KG1 (cell line): ENCODE data around the gene C9orf153.
"Not testable (repeated sequence)": the region's sequence is repeated elsewhere in the genome, so short reads cannot be mapped to it uniquely, and the experiment has no call there.

Experiments used
- DNase-seq: peaks from one replicate; lab custom pipeline; 2025; lab: John Stamatoyannopoulos, UW

Gene C9orf153

DNA sequence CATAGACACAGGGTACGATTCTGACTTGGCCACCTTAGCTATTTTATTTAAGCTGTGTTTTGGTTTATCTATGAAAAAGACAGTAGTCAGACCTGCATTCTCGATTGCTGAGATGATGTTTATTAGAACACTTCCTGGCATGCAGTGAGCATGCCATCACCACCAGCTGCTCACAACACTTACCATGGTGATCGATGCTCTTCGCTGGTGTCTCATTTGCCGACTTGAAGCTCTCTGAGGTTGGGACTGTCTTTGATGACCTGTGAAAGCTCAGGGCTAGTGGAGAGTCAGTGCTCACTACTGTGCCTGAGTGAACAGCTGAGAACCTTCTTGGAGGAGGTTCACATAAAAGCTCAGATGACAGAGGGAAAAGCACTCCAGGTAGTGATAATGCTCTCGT, 4.4 kb upstream of the C9orf153 start:
- no peak for DNase-seq

DNA sequence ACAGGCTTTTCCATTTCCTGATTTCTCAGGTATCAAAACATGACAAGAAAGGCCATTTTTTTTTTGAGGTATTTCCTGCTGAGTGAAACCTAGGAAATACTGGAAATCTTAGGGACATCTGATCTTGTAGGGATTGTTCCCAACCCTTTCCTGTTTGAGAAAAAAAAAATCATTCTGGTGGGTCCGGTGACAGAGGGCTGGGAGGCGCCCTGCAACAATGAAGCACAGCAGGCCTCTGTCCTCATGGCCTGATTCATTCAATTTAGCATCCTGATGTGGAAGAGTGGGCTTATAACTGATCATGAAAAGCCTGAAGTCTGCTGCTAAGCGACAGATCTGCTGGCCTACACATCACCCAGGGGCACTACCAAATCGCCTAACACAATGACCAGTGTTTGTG, 3.0 kb upstream of the C9orf153 start:
- DNase-seq = no peak

DNA sequence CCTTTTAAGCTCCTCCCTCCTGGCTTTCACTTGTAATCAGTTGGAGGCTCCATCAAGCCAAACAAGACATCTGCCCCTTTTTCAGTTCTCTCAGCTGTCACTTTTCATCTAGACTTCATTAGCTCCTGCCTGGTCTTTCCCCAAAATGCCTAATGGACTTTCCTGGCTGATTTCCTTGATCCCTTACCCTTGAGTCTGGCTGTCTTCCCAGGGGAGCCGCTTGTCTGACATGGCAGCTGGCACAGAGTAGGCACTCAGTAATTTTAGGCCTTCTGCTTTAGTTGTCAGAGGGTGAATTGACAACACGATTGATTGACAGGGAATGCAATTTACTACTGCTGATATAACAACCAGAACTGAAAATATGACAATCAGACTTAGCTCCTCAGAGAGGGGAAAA, 2.1 kb downstream of the C9orf153 start:
- no peak for DNase-seq

DNA sequence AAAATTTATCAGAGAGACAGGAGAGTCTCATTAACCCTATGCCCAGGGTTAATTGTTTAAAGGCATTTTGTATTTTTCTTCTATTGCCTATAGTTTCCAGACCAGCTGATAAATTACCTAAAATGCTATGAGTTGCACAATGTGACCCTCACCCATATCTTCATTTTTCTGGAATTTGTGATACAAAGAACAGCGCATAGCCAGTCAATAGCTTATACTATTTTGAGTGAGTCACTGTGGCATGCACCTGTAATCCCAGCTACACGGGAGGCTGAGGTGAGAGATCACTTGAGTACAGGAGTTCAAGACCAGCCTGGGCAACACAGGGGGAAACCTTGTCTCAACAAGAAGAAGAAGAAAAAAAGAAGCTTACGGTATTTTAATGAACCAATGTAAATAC, 2.8 kb downstream of the C9orf153 start:
- DNase-seq = no peak

DNA sequence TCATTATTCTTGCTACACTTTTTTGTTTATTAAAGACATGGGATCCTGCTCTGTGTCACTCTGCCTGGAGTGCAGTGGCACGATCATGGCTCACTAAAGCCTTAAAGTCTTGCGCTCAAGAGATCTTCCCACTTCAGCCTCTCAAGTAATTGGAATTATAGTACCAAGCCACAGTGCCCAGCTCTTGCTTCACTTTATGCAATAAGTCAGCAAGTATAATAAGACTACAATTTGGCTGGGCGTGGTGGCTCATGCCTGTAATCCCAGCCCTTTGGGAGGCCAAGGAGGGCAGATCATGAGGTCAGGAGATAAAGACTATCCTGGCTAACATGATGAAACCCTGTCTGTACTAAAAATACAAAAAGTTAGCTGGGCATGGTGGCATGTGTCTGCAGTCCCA, 5.9 kb downstream of the C9orf153 start:
- DNase-seq = no peak

DNA sequence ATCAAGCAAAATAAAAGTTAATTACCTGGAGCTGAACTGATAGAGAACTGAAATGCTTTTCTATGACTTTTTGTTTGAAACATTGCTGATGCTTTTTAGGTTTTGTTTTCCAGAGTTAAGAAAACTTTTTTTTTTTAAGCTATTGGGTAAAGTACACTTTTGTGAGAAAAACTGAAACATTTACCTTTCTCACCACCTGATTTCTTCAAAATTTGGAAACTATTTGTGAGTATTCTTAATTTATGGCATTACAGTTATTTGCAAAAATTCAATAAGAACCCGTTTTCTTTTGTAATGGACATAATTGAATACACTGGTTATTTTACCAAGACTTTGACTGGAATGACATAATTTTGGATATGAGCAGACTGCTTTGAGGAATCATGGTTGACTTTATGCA, 6.6 kb downstream of the C9orf153 start:
- DNase-seq = no peak

DNA sequence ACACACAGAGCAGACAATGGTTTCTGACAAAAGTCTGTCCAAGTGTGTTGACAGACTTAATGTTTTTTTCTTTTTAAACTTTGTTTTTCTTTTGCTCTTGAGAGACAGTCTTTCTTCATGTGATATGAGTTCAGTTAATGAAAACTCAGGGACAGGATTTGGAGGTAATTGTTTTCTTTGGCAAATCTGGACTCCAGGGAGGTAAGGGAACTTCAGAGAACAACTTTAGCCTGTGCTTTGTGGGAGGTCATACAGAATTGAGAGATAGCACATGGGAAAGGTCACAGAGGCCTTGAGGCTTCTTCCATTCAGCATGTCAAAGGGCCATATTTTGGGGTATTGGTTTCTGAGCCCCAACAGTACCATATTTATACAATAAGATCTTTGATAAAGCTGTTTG, 9.3 kb downstream of the C9orf153 start:
- DNase-seq = no peak

DNA sequence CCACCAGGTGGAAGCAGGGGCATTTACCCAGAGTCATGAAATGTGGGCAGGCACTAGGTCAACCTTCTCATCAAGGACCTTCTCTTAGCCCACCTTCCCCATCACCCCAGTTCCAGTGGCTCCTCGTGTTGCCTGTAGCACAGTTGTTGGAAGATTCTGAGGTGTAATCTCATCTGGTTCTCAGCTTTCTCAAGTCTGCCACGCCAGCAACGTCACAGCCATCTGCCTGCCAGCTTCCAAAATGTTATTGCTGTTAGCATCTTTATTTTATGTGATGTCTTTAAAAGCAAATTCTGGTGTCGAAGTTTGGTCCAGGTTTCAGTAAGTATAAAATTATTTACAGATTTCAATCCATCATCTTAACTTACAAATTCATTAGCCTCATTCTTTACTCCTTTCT, 10.7 kb downstream of the C9orf153 start:
- DNase-seq = no peak

DNA sequence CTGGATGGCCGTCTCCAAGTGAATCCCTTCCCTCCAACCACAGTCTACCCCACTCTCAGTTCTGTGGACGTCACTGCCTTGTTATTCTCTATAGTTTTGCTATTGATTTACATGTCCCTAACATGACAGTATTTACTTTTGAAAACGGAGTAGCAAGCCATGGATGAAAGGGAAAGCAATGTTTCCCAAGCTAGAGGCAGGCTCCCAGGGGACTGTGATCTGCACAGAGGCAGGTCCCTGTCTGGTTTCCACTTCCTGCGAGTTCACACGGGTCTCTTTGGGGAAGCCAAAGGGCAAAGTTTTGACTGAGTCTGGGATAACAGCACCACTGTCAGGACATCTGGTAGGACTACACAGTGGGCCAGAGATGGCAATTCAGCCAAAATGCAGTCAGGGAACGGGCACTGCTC, 12.7 kb downstream of the C9orf153 start:
- no peak for DNase-seq

DNA sequence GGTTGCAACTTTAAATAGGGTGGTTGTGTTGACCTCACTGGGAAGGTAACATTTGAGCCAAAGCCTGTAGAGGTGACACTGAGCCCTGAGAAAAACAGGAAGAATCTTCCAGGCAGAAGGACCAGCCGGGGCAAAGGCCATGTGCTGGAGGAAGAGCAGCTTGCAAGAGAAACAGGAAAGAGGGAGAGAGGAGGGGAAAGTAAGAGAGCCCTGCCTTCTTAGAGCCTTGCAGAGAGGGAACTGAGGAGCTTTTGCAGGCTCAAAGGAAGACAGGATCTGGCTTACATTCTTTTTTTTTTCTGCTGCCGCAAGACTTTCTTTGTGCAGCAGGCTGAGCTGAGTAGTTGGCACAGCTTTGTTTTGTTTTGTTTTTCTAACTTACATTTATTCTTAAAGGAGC, 17.4 kb downstream of the C9orf153 start:
- DNase-seq = no peak

DNA sequence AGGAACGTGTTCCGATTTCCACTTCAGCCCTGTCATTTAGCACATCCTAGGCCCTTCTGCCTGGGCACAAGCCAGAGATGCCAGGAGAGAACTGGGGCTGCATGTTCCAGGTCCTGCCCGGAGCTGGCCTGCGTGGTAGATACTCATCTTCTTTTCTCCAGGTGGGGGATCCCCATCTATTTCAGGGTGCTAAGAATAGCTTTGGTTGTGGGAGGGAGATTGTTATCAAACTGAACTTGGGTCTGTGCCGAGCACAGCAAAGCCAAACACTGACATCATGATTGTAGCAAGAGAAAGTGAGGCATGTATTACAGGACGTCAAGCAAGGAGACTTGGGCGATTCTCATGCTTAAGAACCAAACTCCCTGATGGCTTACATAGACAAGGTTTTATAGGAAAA, 18.2 kb downstream of the C9orf153 start:
- DNase-seq = no peak

DNA sequence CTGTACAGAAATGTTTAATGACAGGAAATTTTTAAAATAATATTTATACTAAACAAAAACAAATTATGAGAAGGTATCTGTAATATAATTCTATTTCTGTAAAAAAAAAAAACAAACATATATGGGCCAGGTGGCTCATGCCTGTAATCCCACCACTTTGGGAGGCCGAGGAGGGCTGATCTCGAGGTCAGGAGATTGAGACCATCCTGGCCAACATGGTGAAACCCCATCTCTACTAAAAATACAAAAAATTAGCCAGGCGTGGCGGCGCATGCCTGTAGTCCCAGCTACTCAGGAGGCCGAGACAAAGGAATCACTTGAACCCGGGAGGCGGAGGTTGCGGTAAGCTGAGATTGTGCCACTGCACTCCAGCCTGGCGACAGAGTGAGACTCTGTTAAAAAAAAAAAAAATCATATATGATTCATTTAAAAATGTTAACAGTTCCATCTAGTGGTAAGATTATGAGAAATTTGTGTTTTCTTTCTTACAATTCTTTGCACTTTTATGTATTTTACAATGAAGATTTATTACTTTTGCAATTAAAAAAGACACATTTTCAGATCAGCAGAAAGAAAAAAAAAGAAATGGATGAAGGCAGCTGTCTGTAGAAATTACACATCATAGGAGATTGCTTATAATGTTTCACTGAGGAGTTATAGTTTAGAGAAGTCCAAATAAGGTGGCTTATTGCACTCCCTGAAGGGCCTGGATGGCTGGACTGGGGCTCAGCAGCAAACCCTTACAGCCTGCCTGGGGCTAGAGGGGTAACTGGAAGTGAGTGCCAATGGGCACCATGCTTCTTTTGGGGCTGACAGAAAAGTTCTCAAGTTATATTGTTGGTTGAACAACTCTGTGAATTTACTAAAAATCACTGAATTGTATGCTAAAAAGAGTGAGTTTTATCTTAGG, 20.3 kb downstream of the C9orf153 start:
- DNase-seq = no peak

DNA sequence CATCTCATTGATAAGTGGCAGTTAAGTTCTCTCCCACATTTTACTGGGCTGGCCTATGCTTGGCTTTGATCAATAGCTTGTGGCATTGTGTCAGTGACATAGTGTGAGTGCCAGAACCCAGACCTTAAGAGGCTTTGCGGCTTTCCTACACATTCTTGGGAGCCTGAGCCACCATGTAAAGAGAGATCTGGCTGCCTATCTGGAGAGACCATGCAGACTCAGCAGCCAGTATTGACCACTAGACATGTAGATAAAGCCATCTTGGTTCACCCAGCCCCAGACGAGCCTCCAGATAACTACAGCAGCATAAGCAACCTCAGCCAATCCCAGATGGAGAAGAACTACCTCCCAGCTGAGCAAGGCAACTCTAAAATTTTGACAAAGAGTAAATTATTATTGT, 28.6 kb downstream of the C9orf153 start:
- no peak for DNase-seq

DNA sequence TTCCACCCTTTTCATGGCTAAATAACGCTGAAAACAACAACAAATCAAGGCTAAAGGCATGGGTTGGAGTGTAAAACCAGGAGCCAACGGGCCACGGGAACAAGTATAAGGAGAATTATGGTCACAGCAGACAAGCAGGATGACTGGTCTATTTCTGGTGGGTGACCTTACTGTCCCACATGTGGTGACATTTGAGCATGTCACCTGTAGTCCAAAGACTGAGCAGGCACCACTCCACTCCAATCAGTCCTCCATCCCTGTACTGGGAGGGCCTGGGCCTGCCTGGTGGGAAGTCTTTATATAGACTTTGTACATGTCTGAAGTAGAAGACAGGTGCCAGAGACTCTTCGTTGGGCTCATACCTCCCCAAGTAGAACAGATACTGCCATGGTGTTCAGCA, 36.8 kb downstream of the C9orf153 start:
- DNase-seq = no peak

DNA sequence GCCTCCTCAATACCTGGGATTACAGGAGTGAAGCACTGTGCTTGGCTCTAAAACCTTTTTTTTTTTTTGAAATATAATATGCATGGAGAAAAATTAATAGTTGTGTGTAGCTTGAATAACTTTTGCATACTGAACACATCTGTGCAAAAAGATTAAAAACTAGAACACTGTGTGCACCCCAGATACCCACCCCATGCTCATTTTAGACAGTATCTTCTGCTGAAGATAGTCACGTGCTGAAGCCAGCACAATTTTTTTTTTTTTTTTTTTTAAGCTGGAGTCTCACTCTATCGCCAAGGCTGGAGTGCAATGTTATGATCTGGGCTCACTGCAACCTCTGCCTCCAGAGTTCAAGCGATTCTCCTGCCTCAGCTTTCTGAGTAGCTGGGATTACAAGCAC, 39.9 kb downstream of the C9orf153 start:
- DNase-seq = no peak

DNA sequence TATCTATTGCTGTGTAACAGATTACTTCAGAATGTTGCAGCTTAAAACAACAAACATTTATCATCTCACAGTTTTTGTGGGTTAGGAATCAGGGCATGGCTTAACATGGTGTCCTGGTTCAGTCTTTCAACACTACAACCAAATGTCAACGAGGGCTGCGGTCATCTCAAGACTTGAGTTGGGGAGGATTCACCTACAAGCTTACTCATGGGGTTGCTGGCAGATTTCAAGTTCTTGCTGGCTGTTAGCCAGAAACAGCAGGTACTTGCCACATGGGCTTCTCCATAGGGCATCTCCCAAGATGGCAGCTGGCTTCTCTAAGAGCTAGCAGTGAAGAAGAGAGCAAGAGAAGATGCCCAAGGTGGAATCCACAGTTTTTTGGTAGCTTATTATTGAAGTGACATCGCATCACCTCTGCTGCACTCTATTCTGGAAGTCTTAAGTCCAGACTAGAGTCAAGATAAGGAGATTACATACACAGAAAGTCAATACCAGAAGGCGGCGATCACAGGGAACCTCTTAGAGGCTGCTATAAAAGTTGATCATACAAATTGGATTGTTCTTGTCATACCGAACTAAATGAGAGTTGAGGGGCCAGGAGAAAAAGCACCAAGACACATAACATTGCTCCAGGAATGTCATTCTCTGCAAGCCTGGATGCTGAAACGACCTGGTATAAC, 42.2 kb downstream of the C9orf153 start:
- DNase-seq = no peak

DNA sequence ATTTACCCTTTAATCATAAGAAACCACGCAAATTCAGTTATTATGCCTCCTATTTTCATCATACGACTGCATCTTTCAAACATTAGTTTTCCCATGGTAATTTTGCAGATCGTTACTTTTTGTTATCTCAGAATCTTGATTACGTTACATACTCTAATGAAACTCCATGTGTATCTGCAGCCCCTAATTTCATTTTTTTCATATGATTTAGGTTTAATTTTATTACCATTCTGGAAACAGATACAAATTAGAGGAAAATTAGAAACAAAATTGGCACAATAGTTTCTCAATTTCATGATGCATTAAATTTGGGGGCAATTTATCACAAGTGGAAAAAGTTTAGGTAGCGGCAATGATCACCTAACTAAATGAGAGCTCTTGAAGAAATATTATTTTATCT, 52.3 kb downstream of the C9orf153 start:
- DNase-seq = no peak

DNA sequence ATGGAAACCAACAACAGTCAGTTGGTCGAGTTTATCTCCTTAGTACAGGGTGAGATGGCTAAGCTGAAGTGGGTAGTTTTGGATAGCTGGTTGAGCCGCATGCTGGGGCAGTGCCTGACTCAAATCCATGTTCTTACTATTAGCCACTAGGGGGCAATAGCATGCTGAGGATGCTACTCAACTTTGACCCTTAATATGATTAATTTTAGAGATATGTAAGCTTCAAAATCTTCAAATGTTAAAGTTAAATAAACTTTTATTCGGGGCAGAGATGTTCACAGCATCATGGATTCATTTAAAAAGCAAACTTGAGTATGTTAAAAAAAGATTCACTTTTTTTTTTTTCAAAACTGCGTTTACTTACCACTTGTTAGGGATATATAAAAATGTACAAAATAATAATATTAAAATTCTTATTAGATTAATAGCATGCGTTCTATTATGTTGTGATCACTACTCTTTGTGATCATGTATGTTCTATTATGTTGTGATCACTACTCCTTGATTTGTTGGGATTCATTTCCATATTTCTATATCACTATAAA, 57.0 kb downstream of the C9orf153 start:
- no peak for DNase-seq

DNA sequence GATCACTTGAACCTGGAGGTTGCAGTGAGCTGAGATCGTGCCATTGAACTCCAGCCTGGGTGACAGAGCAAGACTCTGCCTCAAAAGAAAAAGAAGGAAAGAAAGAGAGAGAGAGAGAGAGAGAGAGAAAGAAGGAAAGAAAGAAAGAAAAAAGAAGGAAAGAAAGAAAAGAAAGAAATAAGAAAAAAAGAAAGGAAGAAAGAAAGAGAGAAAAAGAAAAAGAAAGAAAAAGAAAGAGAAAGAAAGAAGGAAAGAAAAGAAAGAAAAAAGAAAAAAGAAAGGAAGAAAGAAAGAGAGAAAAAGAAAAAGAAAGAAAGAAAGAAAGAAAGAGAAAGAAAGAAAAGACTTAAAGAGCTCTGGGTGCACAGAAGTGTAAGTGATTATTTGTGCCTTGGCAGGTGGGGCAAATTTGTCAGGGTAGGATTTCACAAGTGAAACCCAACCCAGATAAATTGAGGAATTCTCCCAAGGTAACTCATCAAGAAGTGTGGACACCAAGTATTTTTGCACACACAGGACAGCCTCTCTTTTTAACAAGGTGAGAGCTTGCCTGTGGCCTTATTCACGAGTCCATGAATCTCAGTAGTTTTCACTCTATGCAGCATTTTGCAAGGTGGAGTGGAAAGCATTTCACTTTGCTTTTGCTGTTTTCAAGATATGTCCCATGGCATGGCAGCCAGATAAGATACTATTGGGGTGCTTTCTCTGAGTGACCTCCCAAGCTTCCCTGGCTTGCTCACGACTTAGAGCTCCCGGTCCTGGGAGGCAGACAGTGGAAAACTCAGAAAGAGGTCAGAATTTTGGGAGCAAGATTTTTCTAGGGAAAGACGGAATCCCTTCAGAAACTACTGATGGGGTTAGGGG, 57.8 kb downstream of the C9orf153 start:
- DNase-seq = no peak

DNA sequence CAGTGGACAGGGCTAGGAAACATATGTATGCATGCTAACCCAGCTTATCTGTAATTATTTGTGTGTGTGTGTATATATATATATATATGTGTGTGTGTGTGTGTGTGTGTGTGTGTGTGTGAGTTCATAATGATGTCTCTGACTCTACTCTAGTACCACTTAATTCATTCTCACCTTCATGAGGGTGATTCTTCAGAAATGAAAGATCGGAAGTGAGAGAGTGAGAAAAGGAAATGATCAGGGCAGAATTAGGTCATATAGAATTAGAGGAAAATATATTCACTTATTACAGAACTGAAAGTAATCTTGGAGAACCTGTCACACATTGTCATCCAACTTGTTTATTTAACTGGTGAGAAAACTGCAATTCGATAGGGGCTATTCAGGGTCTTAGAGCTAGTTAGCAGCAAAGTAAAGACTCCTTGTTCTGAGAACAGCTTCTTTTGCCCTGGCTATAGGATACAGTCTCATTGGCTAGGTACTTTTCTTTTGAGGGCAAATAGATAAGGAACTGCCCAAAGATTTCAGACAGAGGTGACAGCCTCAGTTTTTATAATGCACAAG, 58.8 kb downstream of the C9orf153 start:
- DNase-seq = no peak

DNA sequence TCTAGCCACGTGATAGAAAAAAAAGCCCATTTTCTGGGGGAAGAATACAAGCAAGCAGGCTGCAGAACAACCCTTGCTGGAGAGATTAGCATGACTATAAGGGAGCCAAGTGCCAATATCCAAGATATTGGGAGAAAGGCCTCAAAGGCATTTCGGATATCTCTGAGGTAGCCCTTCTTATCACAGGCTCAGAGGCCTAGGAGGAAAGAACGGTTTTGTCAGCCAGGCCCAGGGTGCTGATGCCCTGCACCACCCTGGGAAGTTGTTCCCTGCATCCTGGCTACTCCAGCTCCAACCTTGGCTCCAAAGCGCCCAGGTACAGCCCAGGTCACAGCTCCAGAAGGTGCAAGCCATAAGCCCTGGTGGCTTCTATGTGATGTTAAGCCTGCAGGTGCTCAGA, 66.4 kb downstream of the C9orf153 start:
- DNase-seq = no peak

DNA sequence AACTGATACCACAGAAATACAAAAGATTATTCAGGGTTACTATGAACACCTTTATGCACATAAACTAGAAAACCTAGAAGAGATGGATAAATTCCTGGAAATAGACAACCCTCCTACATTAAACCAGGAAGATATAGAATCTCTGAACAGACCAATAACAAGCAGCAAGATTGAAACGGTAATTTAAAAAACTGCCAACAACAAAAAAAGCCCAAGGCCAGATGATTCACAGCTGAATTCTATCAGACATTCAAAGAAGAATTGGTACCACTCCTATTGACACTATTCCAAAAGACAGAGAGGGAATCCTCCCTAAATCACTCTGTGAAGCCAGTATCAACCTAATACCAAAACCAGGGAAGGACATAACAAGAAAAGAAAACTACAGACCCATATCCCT, 68.8 kb downstream of the C9orf153 start:
- not testable (repeated sequence) for DNase-seq
